Epidermal melanocyte (primary cell): ENCODE results near the gene ZNF189.
"Not testable (repeated sequence)": the region's sequence is repeated elsewhere in the genome, so short reads cannot be mapped to it uniquely, and the experiment has no call there.

ENCODE experiments used
- DNase-seq: peaks from one replicate; pipeline ENCODE4 v3.0.0; 2011; ENCODE audit warnings: low spot score; ENCODE audit not compliant: insufficient read length

Gene ZNF189

DNA sequence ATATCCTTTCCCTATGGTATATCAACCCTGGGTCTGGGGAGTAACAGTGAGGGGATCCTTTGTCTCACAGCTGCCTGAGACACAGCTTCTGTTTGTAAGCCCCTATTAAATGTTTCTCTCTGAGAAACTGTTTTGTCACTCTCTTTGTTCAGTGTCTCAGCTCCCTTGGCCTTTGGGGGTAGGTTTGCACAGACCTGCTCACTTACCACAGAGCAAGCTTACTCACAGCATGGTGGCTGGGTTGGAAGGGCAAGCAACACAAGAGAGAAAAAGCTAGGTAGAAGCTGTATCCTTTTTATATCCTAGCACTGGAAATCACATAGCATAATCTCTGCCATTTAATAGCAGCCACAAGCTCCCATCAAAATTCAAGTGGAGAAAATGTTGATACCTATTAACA, 18.4 kb upstream of the ZNF189 start:
- no peak for DNase-seq

DNA sequence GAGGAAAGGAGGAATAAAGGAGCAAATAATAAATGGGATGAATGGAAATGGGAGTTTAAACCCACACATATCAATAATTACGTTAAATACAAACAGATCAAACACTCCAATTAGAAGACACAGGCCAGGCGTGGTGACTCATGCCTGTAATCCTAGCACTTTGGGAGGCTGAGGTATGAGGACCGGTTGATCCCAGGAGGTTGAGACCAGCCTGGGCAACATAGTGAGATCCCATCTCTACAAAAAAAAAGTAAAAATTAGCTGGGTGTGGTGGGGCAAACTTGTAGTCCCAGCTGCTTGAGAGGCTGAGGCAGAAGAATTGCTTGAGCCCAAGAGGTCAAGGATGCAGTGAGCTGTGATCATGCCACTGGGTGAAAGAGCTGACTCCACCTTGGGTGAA, 17.5 kb upstream of the ZNF189 start:
- DNase-seq, result no peak

DNA sequence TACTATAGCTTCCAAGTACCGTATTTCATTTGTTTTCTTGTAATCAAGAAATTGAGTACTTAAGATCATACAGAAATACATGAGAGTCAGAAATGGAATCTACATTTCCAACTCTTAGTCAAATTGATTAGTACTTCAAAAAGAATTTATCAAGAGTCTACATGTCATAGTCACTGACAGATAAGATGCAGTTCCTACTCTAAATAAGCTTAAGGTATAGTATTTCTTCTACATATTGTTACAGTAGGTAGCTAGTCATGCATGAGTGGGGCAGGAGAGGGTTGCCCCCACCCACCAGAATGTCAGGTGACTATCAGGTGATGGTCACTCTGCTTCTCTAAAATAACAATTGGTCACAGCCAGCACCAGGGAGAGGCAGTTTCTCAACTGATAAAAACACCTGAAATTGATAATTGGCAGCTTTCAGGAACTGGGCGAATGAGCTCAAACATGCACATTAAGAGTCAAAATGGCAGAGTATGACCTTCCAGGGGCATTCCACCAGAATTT, 16.8 kb upstream of the ZNF189 start:
- no peak for DNase-seq

DNA sequence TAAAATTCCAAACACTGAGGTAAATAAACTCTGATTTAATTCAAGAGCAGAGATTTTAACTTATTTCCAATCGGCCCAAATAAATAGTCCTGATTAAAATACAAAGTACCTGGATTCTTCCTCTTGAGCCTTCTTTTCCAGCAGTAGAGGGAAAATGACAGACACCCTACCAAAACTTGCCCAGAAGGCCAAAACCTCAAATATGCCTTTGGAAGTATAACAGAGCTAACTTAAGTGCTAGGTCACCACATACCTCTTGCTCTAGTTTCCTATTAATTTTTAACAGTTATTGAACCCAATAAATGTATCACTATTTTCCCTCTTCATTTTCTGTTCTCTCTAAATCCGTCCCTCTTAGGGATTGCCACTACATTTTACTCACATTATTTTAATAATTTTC, 15.3 kb upstream of the ZNF189 start:
- no peak for DNase-seq

DNA sequence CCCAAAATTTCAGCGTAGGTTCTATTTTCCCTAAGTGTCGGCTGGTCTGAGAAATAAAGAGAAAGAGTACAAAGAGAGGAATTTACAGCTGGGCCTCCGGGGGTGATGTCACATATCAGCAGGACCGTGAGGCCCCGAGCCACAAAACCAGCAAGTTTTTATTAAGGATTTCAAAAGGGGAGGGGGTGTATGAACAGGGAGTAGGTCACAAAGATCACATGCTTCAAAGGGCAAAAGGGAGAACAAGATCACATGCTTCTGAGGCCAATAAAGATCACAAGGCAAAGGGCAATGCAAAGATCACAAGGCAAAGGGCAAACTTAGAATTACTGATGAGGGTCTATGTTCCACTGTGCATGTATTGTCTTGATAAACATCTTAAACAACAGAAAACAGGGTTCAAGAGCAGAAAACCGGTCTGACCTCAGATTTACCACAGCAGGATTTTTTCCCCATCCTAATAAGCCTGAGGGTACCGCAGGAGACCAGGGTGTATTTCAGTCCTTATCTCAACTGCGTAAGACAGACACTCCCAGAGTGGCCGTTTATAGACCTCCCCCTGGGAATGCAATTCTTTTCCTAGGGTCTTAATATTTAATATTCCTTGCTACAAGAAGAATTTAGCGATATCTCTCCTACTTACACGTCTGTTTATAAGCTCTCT, 13.6 kb upstream of the ZNF189 start, which contains the start of gene BAAT:
Gene BAAT (minus strand): TSS at position 134 of the 664 bp plus-strand sequence. CDS start 13,602 bp downstream, outside the sequence.
- not testable (repeated sequence) for DNase-seq

DNA sequence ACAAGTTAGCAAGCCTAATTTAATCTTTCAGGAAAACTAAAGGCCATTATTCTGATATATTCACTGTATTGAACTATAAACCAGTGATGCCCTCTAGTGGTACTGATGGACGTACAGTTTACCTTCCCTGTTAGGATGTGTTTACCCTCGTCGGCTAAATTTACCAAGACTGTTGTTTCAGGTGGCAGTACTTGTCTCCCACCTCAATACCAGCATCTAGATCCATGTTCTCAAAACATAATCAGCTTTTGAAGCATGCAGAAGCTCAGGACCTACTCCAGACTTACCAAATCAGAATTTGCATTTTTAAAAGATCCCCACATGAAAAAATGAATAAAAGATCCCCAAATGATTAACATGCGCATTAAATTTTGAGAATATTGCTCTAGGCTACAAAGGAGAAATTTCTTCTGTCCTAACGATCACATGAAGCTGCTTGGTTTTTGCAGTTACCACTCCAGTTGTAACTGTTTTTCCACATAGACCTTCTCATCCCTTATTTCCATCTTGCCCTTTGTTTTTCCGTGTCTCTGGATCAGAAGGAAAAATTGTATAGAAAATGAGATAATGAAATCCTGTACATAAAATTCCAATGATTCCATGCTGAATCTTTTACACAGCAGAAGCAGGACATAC, 10.7 kb upstream of the ZNF189 start:
- no peak for DNase-seq

DNA sequence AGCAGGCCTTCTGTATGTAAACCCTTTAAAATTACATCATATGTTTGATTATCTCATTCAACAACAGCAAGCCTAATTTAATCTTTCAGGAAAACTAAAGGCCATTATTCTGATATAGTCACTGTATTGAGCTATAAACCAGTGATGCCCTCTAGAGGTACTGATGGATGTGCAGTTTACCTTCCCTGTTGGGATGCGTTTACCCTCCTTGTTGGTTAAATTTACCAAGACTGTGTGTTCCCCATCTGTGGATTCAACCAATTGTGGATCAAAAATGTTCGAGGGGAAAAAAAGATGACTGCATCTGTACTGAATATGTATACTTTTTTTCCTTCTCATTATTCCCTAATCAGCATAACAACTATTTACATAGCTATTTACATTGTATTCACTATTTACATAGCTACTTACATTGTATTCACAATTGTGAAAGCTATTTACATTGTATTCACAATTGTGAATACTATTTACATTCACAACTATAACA, 10.1 kb upstream of the ZNF189 start:
- no peak for DNase-seq

DNA sequence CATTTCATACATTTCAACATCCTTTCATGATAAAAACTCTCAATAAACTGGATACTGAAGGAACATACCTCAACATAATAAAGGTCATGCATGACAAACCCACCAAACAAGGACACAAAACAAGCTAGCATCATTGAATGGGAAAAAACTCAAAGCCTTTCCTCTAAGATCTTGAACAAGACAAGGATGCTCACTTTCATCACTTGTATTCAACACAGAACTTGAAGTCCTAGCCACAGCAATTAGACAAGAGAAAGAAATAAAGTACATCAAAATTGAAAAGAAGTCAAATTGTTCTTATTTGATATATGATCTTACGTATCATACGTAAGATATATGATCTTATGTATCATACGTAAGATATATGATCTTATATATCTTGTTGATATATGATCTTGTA, 5.5 kb upstream of the ZNF189 start:
- no peak for DNase-seq

DNA sequence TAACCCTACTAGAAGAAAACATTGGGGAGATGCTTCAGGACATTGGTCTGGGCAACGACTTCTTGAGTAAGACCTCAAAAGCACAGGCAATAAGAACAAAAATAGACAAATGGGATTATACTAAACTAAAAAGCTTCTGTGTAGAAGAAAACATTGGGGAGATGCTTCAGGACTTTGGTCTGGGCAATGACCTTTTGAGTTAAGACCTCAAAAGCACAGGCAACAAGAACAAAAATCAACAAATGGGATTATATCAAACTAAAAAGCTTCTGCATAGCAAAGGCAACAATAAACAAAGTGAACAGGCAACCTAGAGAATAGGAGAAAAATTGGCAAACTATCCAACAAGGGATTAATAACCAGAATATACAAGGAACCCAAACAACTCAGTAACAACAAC, 4.0 kb upstream of the ZNF189 start:
- no peak for DNase-seq

DNA sequence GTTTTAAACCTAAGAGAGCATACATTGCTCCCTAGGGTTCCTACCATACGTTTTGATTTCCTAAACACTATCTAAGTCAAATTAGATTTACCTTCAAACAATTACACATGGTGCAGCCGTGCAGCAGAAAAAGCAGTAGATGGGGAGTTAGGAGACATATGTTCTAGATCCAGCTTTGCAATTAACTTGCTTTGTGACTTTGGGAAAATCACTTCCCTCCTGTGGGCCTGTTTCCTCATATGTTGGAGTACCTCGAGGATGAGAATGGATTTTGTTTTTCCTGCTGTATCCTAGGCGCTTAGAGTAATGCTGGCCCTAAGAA, 944 bp upstream of the ZNF189 start:
- no peak for DNase-seq

DNA sequence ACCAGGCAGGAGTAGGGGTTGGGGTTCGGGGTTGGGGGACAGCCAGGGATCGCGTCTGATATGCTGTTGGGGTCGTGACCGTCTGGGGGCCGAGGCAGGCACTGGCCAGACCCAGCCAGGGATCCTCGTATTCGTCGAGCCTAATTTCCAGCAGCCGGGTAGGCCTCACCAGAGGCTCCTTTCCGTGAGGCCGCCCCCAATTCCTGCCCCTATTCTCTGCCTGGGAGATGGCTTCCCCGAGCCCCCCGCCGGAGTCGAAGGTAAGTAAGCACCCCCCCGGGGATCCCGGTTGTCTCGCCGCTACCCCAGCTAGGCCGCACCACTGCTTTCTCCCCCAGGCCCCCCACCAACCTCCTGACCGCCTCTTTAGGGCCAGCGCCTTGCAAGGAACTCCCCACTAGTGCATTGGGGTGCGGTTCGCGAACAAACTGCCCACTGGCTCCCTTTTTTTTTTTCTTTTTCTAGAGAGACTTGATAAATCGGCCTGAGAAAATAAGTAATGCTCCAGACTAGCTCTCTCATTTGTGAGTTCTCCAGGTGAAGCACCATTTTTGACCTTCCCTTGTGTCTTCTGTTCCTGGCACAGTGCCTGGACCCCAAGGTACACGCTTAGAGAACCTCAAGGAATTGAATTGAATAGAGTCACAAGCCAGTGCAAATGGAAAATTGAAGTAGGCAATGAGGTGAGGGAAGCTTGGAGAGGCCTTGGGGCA, 435 bp downstream of the ZNF189 start:
- DNase-seq, result no peak

DNA sequence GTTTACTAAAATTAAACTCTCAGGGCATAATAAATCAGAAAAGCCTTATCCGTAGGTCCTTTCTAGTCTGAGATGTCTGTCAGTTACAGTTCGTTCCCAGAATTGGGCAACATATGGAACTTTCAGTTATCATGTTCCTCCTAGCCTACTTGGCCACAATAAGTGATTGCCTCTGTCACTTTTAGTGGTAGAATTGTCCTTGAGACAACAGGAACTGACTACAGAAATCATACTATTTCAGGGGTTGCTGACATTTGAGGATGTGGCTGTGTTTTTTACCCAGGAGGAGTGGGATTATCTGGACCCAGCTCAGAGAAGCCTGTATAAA, 956 bp downstream of the ZNF189 start:
- no peak for DNase-seq

DNA sequence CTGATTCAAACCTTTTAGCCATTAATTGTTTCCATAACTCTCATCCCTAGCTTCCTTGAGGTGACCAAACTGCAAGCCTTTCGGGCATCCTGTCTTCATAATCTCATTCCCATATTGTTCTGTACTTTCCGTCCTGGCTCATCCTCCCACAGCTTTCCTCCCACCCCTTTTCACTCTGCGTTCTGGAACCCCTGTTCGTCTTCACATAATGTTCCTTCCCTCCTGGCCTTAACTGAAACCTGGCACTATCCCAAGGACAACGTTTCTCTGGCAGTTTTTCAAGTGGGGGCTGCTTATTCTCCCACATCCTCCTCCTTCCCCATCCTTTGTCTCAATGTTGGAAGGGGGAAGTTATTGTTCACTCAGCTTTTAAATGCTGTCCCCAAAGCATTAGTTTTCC, 1.5 kb downstream of the ZNF189 start:
- DNase-seq, result no peak

DNA sequence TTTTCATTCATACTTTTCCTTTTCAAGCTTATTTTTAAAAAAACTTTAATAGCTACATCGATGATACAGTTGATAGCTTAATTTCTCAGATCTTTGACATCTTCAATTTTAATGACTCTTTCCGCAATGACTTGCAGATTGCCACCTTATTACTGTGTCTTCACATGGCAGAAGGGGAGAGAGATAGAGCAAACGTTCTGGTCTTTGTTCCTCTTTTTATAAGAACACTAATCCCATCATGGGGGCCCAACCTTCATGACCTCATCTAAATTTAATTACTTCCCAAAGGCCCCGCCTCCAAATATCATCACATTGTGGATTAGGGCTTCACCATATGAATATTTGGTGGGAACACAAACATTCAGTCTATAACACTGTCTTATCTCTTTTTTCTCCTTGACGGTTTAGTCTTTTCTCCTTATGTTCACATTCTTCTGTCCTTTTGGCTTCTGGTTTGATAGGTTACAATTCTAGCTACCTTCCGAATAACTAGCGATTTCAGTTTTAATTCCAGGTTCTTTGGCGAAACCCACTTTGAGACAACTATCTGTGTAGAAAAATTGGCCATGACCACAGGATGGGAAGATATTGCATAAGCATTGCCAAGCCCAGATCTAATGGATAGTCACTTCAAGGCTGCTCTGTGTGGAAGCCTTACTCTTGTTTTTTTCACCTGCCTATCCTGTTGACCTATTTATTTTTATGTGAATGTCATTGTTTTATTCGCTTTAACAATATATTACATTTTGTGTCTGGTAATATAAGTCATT, 5.0 kb downstream of the ZNF189 start:
- no peak for DNase-seq

DNA sequence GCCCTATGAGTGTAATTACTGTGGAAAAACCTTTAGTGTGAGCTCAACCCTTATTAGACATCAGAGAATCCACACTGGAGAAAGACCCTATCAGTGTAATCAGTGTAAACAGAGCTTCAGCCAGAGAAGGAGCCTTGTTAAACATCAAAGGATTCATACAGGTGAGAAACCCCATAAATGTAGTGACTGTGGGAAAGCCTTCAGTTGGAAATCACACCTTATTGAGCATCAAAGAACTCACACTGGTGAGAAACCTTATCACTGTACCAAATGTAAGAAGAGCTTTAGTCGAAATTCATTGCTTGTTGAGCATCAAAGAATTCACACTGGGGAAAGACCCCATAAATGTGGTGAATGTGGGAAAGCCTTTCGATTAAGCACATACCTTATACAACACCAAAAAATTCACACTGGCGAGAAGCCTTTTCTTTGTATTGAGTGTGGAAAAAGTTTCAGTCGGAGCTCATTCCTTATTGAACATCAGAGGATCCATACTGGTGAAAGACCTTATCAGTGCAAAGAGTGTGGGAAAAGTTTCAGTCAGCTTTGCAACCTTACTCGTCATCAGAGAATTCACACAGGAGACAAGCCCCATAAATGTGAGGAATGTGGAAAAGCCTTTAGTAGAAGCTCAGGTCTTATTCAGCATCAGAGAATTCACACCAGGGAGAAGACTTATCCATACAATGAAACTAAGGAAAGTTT, 9.9 kb downstream of the ZNF189 start:
- DNase-seq, result no peak

DNA sequence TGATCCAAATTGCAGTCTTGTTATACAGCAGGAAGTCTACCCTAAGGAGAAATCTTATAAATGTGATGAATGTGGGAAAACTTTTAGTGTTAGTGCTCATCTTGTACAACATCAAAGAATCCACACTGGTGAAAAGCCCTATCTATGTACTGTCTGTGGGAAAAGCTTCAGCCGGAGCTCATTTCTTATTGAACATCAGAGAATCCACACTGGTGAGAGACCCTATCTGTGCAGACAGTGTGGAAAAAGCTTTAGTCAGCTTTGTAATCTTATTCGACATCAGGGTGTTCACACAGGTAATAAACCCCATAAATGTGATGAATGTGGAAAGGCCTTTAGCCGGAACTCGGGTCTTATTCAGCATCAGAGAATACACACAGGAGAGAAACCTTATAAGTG, 10.4 kb downstream of the ZNF189 start:
- no peak for DNase-seq

DNA sequence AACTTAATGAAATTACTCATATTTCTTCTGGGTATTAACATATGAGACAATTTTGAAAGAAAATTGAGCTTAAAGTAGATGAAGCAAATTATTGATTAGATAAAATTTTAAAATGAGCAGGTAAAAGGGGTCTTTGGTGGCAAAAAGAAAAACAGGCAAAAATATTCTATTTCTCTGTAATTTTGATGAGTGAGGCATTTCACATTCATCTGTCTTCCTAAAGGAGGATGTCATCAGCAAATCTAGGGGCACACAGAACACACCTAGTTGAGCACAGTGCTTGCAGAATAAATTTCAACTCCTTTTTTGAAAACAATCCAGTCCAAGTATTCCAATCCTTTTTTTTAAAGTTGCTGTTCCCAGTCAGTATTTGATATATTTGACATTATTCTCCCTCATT, 16.2 kb downstream of the ZNF189 start:
- DNase-seq, result no peak

DNA sequence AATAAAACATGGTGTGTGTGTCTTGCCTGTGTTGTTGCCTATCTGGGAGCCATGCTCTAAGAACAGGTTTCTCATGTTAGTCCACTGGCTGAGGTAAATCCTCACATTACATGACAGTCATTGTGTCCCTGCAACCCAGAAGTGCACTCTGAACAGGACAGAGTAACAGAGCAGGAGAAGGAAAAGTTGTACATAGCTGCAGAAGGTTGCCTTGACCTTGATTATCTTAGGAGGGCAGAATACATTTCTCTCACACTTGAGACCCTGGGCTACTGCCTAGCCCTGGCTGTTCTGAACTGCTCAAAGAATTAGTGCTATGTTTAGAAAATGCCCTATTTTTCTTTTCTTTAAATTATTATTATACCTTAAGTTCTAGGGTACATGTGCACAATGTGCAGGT, 16.9 kb downstream of the ZNF189 start:
- DNase-seq, result no peak

DNA sequence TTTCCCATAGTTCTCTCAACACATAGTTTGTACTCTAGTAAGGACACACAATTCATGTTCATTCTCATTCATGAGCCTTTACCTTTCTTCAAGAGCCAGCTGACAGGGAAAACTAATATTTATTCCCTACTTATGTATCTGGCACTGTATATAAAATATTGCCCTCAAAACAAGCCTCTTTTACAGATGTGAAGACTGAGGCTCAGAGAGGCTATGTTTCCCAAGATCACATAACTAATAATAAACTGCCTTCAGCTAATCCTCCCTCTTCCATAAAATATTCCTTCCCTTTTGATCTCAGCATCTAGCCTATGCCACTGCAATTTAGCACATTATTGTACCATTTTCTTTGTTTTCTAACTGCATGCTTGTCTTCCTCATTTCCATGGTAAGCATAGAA, 18.7 kb downstream of the ZNF189 start:
- no peak for DNase-seq

DNA sequence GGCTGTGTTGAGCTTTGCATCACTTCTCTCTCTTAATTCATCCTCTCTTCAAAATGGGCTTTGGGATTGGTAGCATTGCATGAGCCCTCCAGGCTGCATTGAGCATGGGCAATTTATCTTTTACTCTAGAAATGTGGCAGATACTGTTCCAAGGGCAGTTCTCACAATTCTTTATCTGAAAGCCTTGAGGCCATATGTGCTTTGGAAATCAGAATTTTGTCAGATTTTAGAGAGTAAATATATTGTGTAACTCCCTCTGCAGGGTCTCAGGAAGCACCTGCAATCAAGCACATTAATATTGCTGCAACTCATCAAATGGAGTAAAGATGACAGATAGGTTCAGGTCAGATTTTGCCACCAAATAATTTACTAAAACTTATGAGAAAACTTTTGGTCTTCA, 19.3 kb downstream of the ZNF189 start:
- DNase-seq, result no peak
